Activated T-cell treated with anti-CD3 and anti-CD28 coated beads for 24 hours (primary cell): ENCODE results near the gene UBQLN1.
"Not testable (repeated sequence)": the region's sequence is repeated elsewhere in the genome, so short reads cannot be mapped to it uniquely, and the experiment has no call there.

Source experiments
- DNase-seq: peaks from one replicate; pipeline ENCODE4 v3.0.0-alpha.2; 2020; ENCODE audit warnings: low read depth

UBQLN1 gene

DNA sequence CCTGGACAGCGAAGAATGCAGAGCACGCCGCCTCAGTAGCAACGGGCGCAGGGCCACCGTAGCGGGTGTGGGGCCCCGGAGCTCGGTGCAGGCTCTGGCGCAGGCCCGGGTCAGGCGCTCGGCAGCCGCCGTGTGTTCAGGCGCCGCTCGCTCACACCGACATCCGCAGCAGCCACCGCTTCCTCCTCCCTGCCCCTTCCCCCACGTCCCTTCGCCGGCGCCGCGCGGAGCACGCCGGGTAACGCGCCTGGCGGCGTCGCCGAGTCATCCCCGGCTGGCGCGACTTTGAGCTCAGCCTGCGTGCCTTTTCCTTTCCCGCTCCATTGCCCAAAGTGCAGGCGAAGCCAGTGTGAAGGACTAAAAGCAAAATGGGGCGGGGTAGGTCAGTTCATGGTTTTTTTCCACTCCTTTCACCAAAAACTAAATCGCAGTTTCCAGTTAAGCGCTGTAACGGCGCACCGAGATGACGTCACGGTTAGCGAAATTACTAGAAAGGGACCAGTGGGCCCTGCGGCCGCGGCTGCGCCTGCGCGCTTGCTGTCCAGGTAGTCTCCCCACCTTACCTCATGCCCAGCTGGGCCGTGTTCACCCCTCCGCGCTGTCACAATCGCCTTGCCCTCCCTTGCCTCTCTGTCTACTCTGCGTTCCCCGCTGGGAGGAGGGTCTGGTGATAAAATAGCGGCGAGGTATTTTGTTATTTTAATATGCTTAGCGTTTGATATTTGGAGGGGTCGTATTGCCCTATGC, at the start of gene UBQLN1:
TSS of gene UBQLN1 (minus strand) at position 191 of the 747 bp plus-strand sequence. CDS start 279 bp downstream, outside the sequence.
- DNase-seq: peak; percentile 87

DNA sequence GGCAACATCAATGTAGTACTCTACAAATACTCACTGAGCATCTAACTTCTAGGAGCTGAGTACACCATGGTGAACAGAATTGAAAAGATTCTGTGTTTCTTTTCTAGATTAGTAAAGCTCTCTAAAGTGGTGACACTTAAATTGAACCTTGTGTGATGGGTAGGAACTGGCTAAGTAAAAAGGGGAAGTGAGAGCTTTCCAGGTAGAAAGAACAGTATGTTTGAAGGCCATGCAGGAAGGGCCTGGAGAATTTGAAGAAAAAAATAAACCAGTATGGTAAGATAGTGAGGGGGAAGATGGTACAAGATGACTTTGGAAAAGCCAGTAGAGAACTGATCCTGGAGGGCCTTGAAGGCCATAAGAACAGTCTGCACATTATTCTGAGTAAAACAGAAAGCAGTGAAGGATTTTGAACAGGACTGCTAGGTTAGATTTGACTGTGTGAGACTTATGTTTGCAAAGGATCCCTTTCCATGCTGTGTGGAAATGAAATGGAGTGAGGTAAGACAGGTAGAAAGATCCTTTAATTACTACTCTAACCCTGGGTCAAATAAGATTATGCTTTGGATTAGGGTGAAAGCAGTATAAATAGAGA, 46.7 kb upstream of the UBQLN1 start:
- DNase-seq: no peak

DNA sequence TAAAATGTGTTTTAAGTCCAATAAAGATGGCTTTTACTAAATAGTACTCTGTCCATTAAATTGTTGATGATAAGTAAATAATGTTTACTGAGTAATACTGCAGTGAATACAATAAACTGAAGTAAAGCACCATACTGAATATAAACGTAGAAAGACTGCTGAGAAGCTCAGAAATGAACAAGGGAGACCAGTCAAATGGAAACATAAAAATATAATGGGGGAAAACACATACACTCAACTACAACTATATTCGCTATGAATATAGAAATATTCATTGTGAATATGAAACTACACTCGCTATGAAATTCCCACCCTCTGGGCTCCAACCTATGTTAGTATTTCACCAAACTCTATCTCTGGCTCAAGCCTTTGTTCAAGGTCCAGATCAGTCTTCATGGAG, 41.9 kb upstream of the UBQLN1 start:
- no peak for DNase-seq

DNA sequence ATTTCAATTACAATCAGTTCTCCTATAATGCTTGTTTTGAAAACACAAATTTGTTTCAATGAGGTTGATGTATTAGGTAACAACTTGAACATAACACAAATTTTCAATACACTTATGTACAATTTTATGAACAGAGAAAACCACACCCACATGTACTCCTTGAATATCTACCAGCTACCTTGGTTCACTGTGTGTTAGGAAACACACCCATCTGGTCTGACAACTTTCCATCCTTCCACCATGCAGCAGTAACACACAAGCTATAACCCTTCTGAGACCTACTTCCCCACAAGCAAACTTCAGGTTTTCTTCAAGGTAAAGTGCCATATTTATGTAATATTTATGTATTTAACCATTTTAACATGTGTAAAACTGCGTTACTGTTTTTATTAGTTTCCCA, 36.4 kb upstream of the UBQLN1 start:
- DNase-seq: no peak

DNA sequence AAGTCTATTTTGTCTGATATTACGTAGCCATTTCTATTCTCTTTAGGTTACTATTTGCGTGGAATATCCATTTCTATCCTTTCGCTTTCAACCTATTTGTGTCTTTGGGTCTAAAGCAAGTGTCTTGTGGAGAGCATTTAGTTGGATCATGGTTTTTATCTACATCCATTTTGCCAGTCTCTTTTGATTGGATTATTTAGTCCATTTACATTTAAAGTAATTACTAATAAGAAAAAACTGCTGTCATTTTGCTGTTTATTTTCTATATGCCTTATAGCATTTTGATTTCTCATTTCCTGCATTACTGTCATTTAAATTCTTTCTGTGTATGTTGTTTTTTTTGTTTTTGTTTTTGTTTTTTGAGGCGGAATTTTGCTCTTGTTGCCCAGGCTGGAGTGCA, 26.0 kb upstream of the UBQLN1 start:
- no peak for DNase-seq

DNA sequence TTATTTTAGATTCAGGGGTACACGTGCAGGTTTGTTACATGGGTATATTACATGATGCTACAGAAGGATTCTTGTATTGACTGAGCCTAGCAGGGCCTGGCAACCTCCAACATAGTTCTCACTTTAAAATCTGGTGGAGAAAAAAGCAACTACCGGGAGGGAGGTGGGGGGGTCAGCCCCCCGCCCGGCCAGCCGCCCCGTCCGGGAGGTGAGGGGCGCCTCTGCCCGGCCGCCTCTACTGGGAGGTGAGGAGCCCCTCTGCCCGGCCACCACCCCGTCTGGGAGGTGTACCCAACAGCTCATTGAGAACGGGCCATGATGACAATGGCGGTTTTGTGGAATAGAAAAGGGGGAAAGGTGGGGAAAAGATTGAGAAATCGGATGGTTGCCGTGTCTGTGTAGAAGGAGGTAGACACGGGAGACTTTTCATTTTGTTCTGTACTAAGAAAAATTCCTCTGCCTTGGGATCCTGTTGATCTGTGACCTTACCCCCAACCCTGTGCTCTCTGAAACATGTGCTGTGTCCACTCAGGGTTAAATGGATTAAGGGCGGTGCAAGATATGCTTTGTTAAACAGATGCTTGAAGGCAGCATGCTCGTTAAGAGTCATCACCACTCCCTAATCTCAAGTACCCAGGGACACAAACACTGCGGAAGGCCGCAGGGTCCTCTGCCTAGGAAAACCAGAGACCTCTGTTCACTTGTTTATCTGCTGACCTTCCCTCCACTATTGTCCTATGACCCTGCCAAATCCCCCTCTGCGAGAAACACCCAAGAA, 21.0 kb upstream of the UBQLN1 start:
- DNase-seq: not testable (repeated sequence)

DNA sequence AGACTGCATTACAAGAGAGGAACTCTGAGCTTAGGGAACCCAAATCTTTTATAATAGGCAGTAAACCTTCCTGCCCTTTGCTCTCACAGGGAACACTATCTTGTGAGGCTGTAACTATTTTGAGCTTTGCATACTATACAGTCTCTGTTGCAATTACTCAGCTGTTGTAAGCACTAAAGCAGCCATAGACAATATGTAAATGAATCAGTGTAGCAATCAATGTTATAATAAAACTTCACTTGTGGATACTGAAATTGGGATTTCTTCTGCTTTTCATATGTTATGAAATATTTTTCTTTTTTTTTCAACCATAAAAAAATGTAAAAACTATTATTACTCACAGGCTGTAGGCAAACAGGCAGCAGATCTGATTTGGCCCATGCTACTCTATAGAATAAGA, 16.7 kb upstream of the UBQLN1 start:
- DNase-seq: no peak

DNA sequence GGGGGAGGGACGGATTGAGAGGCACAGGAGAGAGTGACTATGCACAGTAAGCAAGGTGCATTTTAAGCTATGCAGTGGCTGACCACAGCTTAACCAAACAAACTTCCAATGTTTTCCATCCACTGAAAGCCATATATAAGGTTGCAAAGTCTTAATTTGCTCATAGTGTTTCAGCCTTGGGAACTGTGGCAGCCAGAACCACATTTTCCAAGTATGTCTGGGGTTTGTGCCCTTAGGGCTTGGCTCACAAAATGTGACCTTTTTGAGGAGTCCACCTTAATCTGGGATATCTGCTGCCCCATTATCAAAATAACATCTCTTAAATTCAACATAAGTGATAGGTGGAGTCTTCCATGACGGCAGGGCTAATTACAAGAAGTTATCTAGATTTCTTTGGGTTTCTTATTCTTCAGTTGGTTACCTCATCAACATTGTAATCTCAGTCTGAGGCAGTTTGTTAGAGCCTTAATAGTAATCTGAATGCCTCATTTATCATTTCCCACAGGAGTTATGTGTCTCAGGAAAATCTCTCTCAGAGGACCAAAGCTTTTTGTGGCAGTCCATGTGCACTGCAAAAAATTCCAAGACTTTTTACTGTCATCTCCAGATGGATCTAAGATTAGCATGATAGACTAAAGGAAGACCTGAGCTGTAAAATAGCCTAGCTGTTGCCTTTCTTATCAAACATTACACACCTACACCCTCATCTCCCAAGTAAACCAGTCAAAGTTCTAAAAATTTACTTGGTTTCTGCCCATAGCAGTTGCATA, 15.2 kb upstream of the UBQLN1 start:
- DNase-seq: no peak

DNA sequence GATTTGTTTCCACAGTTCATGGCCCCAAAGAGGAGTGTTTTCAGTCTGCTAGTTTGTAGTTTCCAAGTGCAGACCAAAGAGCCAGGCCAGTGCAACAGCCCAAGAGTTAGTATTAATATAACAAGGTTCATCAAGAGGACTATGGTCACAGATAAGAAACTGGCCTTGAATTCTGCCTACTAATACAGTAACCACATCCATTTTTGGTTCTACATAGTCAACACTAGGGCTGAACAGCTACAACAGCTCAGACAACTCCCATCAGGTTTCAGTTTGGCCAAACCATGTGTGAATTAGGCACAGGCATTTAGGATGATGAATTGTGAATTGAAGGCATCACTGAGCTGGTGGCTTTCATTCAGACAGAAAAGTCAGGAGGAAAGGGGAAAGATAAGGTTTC, 13.8 kb upstream of the UBQLN1 start:
- DNase-seq: no peak

DNA sequence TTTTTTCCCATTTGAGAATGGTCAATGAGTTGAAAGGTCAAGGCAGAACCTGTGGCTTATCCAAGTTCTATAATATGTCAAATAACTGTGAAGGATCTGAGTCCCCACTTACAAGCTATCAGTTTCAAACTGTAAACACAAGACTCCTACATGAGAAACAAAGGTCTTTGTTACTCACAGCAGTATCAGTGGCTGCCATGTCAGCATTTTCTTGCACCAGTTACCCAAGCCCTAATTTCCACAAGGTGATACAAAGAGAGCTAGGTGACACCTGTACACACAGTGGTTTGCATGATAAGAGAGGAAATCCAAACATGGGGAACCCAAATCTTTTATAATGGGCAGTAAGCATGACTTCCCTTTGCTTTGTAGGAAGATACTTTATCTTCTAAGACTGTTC, 8.0 kb upstream of the UBQLN1 start:
- no peak for DNase-seq

DNA sequence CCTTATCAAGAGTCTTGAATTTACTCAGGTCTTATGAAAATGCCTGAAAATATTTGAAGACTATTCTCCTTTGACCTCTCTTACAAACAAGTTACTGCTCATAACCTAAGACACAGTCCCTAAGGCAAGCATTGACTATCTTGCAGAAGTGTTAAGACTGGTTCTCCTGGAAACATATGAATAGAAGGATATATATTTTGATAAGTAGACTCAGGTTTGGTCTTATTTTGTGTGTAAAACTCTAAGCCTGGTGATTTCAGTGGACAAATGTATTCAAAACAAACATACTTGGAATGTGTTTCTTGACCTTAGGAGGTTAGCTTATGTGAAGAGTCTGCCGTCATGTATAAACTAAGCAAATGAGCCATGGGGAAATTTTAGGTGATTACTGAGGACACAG, 7.5 kb upstream of the UBQLN1 start:
- no peak for DNase-seq

DNA sequence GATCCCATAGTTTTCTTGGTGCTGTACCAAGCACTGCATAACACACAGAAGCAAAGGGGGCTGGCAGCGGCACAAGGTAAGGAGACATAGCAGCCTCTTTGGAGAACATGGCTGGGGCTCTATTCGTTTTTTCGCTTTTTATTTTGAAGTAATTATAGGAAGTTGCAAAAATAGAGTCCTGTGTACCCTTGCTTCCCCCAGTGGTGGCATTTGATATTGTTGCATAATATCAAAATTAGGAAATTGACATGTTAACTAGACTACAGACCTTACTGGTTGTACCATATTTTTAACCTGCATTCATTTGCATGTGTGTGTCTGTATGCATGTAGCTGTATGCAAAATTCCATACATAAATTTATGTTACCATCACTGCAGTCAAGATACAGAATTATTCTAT, 6.6 kb upstream of the UBQLN1 start:
- DNase-seq: no peak

DNA sequence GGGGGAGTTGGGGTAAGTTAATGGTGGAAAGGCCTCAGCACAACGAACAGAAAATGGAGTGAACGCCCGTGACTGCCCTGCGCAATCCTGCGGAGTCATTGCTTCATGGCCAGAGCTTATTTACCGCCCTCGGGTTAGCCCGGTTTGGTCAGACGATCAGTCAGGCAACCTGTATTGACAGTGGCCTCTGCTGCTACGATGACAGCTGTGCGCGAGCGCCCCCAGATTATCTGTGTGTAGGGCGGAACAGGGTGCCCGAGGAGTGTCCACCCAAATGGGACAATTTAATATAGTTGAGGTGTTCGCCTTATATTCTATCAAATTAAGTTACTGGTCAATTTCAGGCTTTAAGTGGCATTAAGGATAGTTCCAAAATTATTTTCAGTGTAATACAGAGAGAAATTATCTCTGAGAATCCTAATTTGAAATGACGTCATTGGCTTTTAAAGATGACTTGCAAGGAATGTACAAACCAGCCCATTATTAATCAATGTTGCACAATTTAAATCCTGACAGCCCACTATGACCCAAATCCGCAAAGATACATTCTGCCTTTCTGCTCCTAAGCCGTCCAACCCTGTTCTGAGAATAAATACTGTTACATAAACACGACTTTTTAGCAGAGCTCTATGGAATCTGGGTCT, 879 bp upstream of the UBQLN1 start:
- DNase-seq: peak; percentile 43

DNA sequence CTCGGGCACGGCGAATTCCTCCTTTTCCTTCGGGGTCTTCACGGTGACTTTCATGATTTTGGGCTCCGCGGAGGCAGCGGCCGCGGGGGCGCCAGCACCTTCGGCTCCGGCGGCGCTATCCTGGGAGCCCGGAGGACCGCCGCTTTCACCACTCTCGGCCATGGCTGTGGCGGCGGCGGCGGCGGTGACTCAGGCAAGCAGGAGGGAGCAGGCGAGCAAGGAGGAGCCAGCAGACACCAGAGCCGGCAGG, 315 bp downstream of the UBQLN1 start:
- no peak for DNase-seq

DNA sequence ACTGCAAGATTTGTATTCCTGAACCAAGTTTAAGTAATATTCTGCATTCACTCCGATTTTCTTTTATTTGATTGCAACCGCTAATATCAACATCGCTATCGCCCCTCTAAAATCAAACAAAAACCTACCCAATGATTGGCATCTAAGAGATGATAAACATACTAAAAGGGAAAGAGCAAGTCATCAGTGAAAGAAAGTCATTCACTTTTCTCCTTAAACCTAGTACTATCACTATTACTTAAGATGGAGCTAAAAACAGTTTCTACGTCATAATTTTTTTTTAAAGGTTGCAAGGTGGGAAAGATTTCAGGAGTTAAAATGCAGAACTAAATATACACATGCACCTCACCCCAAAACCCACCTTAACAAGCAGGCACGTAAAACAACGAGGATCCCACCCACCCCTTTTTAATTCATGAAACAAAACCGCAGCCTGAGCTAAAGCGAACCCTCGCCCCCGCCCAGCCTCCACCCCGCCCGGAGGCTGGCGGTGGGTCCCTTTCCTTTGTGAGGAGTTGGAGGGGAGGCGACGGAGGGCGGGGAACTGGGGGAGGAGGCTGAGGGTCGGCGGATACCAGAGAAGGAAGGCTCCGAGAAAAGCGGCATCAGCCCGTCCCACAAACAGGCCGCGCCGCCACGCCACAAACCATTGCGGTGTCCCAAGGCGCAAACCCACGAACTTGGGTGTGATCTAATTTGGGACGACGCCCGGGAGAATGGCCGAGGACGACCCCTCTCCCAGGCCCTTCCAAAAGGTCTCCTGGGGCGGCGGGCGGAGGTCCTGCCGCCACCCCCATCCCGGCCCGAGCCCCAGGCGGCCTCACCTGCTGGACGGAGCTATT, 861 bp downstream of the UBQLN1 start:
- peak; percentile 53 for DNase-seq

DNA sequence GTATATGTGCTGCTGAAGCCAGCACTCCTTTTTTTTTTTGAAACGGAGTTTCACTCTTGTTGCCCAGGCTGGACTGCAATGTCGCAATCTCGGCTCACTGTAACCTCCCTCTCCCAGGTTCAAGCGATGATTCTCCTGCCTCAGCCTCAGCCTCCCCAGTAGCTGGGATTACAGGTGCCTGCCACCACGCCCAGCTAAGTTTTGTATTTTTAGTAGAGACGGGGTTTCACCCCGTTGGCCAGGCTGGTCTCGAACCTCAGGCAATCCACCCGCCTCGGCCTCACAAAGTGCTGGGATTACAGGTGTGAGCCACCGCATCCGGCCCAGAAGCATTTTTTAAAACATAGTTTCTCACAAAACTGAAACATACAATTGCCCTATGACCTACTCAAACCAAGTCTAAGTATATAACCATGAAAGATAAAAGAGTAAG, 2.5 kb downstream of the UBQLN1 start:
- not testable (repeated sequence) for DNase-seq

DNA sequence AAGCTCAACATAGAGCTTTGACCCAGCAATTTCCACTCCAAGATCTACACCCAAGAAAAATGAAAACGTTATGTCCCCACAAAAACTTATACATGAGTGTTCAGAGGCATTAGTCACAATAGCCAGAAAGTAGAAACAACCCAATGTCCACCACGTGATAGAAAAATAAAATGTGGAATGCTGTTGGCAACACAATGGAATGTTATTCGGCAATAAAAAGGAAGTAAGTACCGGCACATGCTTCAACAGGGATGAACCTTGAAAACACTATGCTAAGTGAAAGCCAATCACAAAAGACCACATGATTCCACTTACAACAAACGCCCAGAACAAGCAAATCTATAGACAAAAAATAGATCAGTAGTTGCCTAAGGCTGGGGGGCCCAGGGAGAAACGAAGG, 6.0 kb downstream of the UBQLN1 start:
- no peak for DNase-seq

DNA sequence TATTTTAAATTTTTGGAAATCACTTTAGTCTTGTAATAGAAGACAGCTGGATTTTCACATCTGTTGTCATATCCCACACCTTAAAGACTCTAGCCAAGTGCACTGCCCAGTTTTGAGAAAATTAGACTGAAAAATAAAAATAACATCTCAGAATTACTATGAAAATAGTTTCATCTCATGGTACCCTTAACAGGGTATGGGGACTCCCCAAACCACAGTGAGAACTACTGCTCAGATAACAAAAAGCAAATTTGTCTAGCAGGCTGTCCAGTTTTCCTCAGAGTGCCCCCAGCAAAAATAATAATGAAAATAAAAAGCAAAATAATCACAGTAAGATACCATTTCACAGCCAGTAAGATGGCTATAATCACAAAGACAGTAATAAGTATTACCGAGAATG, 6.5 kb downstream of the UBQLN1 start:
- DNase-seq: no peak

DNA sequence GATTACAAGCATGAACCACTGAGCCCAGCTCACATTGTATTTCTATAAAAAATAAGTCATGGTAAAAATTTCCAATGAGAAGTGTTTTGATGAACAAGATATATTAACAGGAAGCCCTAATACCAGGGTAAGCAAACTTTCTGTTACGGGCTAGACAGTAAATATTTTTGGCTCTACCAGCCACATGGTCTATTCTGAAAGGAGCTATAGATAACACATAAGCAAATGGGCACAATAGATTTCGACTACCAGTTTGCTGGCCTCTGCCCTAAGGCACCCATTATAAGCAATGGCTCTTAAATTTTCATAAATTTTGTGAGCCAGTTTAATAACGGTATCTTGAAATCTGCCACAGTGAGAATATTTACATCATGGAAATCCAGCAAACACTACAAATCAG, 8.1 kb downstream of the UBQLN1 start:
- no peak for DNase-seq

DNA sequence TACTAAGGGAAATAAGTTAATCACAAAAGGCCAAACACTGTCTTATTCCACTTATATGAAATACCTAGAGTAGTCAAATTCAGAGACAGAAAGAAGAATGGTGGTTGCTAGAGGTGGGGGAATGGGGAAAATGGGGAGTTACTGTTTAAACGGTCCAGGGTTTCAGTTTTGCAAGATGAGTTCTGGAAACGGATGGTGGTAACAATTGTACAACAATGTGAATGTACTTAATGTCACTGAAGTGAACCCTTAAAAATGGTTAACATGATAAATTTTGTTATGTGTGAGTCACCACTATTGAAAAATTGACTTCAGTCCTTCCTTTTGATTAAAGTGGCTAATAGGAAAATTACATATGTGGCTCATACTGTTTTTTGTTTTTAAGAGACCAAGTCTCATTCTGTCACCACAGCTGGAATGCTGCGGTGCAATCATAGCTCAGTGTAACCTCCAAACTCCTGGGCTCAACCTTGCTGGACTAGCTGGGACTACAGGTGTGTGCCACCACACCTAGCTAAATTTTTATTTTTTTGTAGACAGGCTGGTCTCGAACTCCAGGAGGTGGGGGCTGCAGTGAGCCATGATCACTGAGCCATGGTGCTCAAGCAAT, 8.7 kb downstream of the UBQLN1 start:
- no peak for DNase-seq

DNA sequence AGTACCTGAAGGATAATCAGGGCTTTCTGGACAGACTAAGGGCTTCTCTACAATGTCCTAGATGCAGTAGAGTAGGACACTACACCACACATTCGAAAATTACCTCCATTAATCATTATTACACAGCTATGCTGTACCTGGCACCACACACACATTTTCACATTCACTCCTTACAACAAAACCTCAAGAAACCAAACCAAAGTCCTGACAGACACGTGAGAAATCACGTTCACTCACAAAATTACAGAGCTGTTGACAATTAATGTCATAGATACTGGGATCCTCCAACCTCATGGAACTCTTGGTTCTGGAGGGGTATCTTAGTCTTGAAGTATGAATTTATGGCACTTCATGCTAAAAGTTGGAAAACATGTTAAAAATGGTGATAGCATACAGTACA, 16.3 kb downstream of the UBQLN1 start:
- DNase-seq: no peak
